Caki2 (cell line): Measurements from ENCODE around the gene SELENOK. TPM values are rescaled to one million over a fixed set of nuclear protein-coding genes. Genes with fewer than 3 reads are reported as not detected.

Experiments
- DNase-seq: peaks from one replicate; pipeline ENCODE4 v3.0.0-alpha.2; 2015; ENCODE audit warnings: low read depth
- in situ Hi-C: cut with HindIII; loops from 2 replicates; pipeline ENCODE4 v1.10.0; 2016; ENCODE audit warnings: low sequenced_read_pairs, low pct_unique_long_range_greater_than_20kb, mixed read lengths
- total RNA-seq: library from RNA; depleted of rRNA; stranded (reverse); fragments of >200 nt; shearing (Covaris generic); gene quantifications from 2 replicates; pipeline ENCODE4 v1.2.3, GENCODE V29; 2014; ENCODE audit warnings: low replicate concordance; rRNA removed

Gene SELENOK
- total RNA-seq, 1 experiment from 2014 or later: 65.6 TPM

DNA sequence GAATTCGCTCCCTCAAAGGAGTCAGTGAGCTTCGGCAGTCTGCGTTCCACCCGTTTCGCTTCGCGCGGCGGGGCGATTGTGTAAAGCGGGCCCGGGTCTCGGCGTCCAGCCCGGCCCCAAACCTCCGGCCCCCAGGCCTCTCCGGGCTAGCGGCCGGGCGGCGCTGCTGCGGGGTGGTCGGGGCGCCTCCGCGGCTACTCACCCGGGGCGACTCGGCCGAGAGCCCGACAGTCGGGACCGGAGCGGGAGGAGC is 45.9 kb downstream of the SELENOK start:
- DNase-seq: no peak
- in situ Hi-C loops: no loop called here

- in situ Hi-C loops: no loop called here
- no peak for DNase-seq
Observed at GRCh38 chr3:53845103-53845880, 46.4 kb downstream of the SELENOK start.

- no peak for DNase-seq
- in situ Hi-C loops: no loop called here
Observed at GRCh38 chr3:53844262-53845102, 47.2 kb downstream of the SELENOK start.

- DNase-seq: no peak
- in situ Hi-C loops: no loop called here
Observed at GRCh38 chr3:53843195-53844177, 48.2 kb downstream of the SELENOK start.

GRCh38 chr3:53842436-53843194 is 49.0 kb downstream of the SELENOK start:
- in situ Hi-C loops: no loop called here
- DNase-seq: peak; percentile 63

DNA sequence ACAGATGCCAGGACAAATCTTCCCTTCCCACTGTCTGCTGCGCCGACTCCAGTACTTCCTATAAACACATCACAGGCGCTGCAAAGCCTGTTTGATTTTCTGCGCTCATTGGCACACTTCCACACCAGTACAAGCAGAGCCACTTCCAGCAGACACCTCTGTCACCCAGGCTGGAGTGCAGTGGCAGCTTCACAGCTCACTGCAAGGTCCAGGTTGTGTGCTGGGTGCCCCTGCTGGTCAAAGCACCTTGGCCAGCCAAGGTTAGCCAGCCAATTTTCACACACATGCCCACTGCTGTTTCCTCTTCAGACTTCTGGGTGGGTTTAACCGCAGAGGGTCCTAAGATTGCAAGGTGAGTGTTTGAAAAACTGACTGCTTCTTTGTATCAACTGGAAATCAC is 50.4 kb downstream of the SELENOK start:
- in situ Hi-C loops: no loop called here
- no peak for DNase-seq

DNA sequence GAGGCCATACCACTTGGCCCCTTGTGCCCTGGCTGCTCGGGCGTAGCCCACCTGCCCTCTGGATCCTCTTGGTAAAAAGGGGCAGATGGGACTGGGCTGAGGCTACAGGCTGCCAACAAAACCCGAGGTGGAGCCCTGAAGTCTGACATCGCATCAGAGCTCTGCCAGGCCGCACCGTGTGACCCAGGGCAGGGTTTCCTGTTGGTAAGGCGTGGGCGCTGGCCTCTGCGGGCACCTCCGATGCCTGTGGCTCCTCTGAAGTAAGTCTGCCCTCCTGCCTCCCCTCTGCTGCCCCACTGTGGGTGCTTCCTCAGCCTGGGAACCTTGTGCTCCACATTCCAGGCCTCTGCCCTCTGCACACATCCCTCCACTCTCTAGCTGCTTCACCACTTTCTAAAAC is 54.3 kb downstream of the SELENOK start:
- in situ Hi-C loops: no loop called here
- no peak for DNase-seq

DNA sequence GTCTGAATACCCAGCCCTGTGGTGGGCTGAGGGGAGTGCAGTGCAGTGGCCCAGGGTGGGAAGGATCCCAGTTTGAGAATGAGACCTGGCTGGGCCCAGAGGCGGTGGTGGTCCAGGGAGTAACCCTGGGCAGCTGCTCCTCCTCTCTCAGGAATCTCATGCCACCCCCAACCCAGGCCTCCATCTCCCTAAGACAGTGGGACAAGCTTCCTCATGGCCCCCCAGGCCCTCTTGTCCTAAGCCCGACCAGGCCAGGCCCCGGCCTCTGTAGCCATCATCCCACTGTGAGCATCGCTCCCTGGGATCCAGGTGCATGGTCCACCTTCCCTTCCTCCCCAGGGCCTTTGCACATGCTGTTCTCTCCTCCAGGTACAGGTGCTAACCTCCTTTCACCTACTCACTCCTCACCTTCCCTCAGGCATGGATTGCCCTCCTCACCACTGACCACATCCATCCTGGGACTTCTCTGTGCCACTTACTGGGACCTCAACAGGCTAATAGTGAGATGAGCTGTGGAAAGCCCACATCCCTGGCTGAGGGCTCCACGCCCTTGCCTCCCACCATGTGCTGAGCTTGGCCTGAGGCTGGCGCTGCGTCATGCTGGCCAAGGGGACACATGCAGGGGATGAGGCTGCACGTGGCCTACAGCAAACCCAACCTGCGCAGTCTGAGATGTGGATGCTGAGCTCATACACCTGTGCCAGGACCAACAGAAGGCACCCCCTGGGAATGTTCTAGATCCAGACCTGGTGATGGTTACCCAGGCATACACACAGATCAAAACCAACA is 55.4 kb downstream of the SELENOK start:
- in situ Hi-C loops: no loop called here
- no peak for DNase-seq

- in situ Hi-C loops: no loop called here
- DNase-seq: no peak
Observed at GRCh38 chr3:53835257-53835656, 56.4 kb downstream of the SELENOK start.

DNA sequence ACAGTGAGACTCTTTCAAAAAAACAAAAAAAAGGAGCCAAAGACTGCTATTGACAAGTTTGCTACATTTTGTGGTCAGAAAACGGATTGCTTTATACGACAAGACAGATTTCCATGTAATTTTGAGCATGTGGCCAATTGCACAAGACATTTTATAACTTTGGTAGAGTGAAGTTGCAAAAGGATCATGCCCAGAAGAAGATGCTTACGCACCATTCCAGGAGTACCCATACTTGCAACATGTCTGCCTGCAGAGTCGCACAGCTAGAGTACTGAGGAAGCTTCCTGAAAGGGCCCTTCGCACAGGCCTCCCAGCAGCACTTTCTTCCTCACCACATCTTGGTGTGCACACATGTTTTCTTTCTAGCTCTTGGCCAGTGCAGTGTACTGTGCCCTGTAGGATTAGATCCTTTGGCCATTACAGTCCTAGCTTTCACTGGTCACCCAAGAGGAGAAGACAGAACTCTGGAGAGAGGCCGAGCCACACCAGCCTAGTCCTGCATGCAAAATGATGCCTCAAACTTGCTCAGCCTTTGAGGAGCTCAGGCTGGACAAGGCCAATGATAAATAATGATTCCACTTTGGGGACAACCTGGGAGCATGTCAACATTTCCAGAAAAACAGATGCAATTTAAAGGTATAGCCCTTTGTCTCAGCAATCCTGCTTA is 57.1 kb downstream of the SELENOK start:
- no peak for DNase-seq
- in situ Hi-C loops: no loop called here

Other genes with a start within 250 kb of the SELENOK start
- 0.03 and 22.1 TPM in 2 replicates for gene CHDH, start 45.4 kb downstream of the SELENOK start, total RNA-seq
- 0.41 and 2.7 TPM in 2 replicates for gene IL17RB, start 45.3 kb downstream of the SELENOK start, total RNA-seq
- gene ACTR8, start 9.7 kb downstream of the SELENOK start, total RNA-seq: 12.3 and 18.5 TPM in 2 replicates
- gene CACNA2D3, start 230.7 kb upstream of the SELENOK start, total RNA-seq: 4.1 and 6.1 TPM in 2 replicates